HG03135 (cell line): ENCODE measurements around the gene SIGLEC7.
"Not testable (repeated sequence)": the region's sequence is repeated elsewhere in the genome, so short reads cannot be mapped to it uniquely, and the experiment has no call there.

ENCODE experiments used
- ATAC-seq: cut with Tn5 transposase; IDR thresholded peaks from one replicate; pipeline ENCODE4 v1.9.1; 2021; ENCODE audit warnings: mild to moderate bottlenecking, moderate library complexity; ENCODE audit not compliant: unreplicated experiment

SIGLEC7 gene

DNA sequence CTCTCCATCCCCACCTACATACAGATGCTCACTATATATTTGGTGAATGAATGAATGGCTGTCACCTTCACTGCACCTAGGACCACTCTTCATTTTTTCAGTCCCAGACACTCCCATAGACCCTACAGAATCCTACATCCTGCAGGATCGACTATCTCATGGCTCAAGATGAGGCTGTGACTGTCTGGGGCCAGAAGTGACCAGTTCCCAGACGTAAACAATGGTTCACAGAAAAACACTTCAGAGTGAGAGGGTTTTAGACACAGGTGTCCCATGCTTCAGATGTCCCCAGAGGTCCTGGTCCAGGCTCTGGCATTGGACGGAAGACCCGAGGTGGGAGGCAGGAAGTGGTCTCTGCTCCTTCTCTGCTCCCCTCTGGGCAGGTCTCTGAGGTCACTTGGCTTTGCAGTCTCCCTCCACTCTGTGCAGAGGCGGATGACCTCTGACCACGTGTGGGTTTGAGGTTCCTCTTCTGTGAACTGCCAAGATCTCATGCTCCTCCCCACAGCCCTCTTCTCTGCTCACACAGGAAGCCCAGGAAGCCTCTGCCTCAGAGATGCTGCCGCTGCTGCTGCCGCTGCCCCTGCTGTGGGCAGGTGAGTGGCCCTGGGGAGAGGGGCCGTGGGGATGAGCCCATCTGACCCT, 24.9 kb downstream of the SIGLEC7 start:
- ATAC-seq, result no peak

DNA sequence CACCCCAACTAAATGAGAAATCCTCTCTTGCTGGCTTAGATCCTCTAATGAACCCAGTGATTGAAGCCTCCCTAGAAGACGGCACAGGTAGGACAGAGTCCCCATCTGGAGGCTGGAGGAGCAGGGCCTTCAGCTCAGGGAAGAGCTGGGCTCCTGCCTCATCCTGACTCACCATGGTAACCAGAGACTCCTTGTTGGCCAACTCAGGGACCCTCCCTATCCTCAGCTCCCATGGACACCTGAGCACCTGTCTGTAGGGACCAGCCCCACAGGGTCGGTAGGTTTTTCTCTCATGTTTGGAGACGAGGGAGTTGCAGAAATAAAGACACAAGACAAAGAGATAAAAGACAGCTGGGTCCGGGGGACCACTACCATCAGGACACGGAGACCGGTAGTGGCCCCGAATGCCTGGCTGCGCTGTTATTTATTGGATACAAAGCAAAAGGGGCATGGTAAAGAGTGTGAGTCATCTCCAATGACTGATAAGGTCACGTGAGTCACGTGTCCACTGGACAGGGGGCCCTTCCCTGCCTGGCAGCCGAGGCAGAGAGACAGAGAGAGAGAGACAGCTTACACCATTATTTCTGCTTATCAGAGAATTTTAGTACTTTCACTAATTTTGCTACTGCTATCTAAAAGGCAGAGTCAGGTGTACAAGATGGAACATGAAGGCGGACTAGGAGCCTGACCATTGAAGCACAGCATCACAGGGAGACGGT, 26.6 kb downstream of the SIGLEC7 start:
- ATAC-seq, result no peak

DNA sequence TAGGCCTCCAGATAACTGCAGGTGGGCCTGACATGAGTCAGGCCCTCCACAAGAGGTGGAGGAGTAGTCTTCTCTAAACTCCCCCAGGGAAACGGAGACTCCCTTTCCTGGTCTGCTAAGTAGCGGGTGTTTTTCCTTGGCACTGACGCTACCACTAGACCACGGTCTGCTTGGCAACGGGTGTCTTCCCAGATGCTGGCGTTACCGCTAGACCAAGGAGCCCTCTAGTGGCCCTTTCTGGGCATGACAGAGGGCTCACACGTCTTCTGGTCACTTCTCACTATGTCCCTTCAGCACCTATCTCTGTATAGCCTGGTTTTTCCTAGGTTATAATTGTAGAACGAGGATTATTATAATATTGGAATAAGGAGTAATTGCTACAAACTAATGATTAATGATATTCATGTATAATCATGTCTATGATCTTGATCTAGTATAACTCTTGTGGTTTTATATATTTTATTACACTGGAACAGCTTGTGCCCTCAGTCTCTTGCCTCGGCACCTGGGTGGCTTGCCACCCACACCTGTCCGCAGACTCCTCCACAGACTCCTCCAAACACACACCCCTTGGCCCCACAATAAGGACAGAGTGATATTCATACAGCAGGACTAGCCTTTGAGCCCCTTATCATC, 27.3 kb downstream of the SIGLEC7 start:
- ATAC-seq, result not testable (repeated sequence)

DNA sequence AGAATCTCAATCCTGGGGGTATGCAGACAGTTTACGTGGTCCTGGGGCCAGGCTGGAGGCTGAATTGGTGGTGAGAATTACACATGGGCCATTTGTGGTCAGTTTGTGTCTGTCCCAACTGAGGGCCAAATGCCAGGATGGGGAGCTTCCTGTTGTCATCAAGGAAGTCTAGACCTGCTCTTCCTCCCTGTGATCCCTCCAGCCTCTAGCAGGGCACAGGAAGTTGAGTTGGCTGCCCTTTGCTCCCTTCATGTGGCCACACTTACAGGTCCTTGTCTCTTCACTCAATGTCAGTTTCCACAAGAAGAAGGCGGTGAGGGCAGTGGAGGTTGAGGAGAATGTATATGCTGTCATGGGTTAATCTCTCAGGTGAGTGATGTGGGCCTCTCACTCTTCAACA, 30.1 kb downstream of the SIGLEC7 start:
- ATAC-seq, result no peak

DNA sequence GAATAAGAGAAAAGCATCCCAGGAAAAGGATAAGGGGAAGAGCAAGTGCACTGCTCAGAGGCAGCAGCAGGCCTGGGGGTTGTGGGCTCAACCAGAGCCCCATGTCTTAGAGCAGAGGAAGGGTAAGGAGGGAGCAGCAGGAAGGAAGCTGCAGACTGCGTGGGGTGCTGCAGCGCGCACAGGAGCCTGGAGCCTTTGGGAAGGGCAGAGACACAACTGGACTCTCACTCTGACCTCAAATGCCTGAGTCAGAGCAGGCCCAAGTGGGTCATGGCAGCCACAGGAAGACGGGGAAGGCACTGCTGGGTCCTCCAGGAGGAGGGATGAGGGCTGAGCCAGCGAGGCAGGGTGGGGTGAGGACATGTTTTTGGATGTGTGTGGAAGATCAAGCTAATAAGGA, 31.6 kb downstream of the SIGLEC7 start:
- ATAC-seq, result no peak

DNA sequence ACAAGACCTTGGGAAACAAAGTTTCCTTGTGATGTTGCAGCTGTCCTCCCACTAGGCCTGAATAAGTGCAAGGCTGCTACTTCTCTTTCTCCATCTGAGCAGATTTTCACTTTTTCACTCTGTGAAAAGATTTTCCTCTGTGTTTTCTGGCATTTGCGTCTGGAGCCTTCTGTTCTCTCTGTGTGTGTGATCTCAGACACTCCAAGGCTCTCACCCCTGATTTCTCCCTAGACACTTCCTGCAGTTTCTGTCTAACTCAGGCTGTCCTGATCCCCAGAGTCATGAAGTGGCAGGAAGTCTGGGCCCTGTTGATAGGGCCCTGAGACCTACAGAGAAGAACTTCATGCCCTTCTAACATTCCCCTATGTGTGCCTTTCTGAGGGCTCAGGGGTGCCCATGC, 37.2 kb downstream of the SIGLEC7 start:
- no peak for ATAC-seq

DNA sequence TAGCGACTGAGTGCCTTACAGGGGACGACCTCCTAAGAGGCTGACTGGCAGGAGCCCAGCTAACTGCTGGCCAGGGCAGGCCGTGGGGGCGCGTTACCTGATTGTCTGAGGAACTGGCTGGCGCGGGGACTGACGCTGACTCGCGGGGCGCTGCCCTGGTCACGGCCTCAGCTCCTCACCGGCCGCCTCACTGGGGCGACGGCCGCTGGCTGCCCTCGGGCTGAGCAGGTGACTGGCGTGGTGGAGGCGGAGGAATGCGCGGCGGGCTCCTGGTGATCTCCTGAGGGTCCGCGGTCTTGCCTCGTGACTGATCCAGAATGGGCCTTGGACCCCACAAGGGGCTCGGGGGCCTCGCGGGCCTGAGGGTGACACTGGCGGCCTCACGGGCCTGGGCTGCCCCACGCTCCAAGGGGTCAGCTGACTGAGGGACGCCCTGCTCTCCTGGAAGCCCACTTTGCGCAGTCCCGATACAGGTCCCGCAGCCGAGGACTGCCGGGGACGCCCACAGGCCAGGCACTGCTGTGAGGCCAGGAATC, 39.3 kb downstream of the SIGLEC7 start:
- ATAC-seq, result no peak

DNA sequence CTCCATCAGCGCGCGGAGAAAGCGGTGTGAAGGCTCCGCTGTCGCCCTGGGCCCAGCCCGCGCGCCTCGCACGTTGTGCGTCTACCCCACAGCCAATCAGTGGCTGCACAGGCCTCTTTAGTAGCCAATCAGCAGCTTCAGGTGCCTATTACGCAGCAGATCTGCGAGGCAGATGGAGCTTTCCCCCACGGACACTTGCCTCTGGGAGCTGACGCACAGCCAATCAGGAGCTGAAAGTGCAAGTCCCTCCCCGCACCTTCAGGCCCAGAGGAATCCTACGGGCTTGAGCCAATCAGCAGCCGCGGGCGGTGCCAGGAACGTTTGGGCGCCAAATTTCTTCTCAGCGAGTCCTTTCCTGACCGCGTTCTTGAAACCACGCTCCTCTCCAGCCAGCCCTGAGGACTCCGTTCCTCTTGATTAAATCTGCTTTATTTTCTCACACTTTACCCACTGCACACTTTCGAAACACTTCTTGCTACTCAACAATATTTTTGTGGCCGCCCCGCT, 39.9 kb downstream of the SIGLEC7 start:
- no peak for ATAC-seq

DNA sequence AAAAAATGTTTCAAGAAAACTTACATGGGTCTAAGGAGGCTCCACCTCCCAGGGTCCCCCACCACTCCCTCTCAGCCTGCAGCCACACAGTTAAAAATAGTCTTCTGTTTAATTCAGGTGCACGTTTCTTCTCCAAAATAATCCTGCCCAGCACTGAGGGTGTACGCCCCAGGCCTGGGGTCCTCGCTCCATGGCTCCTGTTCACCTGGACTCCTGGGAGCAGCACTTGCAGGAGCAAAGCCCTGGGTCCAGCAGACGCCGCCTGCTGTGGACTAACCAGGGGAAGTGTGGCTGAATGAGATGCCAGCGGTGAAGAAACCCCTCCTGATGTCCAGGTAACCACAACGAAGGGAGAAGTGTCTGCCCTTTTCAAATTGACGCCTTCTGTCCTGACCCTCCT, 41.5 kb downstream of the SIGLEC7 start:
- no peak for ATAC-seq

DNA sequence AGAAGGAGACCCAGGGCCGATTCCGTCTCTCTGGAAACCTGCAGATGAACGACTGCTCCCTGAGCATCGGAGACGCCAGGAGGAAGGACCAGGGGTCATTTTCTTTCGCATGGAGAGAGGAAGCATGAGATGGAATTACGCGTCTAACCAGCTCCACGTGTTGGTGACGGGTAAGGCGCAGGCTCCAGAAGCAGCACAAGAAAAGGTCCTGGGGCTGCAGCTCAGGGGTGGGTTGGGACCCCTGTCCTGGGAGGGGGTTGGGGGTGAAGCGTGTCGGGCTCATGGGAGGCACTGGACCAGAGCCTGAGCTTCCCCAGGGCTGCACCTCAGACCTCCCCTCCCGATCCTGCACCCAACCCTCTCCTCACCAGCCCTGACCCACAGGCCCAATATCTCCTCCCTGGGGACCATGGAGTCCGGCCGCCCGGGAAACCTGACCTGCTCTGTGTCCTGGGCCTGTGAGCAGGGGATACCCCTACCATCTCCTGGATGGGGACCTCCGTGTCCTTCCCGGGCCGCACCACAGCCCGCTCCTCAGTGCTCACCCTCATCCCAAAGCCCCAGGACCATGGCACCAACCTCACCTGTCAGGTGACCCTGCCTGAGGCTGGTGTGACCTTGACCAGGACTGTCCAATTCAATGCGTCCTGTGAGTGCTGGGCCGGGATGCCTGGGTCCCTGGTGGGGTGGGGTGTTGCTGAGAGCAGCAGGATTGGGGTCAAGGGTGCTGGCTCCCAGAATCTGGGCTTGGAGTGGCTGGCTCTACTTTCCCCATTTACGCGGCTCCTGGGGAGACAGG, 43.2 kb downstream of the SIGLEC7 start:
- no peak for ATAC-seq

DNA sequence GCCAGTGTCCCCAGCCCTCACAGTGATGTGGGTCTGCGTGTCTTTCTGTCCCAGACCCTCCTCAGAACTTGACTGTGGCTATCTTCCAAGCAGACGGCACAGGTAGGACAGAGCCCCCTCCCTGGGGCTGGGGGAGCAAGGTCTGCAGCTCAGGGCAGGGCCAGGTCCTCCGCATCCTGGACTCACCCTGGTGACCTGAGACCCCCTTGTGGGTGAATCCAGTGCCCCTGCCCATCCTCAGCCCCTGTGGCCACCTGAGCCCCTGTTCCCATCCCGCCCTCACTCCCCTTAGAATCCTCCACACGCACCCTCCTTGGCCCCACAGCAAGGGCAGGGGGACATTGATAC, 43.7 kb downstream of the SIGLEC7 start:
- ATAC-seq, result no peak

DNA sequence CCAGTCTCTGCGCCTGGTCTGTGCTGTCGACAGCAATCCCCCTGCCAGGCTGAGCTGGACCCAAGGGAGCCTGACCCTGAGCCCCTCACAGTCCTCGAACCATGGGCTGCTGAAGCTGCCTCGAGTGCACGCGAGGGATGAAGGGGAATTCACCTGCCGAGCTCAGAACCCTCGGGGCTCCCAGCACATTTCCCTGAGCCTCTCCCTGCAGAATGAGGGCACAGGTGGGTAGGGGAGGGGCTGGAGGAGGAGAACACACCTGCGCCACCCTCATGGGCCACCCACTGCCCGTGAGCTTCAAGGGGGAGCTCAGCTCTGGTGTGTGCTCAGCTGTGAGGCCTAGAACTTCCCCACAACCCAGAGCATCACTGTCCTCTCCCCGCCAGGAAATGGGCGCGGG, 44.2 kb downstream of the SIGLEC7 start:
- no peak for ATAC-seq

DNA sequence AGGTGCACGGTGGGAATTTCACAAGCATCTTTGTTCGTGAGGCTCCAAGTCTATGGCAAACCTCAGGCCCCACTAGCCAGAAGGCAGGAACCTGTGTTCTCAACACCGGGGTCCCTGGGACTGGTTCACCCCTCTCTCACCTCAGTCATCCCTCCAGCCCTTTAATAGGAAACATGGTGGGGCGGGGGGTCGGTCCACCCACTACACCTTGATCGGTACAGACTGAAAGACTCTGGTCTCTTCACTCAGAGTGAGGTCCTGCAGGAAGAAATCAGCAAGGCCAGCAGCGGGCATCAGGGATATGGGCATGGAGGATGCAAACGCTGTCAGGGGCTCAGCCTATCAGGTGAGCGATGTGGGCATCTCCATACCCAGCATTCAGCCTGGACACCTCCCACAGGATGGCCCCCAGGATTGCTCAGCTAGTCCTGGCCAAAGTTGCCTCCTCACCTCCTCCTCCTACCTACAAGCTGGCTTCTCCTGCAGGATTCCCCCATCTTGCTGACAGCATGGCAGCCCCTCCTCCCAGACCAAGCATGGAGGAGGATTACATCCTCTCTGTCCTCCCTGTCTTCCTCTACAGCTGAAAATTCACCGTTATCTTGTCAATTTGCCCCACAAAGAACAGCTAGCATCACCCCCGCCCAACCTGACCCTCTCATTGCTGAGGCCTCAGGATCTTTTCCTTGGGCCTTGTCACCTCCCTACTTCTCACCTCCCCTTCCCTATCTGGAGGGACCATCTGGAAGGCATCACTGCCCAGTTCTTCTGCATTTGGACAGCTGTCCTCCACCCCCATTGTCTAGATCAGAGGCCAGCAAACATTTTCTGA, 45.5 kb downstream of the SIGLEC7 start:
- no peak for ATAC-seq

DNA sequence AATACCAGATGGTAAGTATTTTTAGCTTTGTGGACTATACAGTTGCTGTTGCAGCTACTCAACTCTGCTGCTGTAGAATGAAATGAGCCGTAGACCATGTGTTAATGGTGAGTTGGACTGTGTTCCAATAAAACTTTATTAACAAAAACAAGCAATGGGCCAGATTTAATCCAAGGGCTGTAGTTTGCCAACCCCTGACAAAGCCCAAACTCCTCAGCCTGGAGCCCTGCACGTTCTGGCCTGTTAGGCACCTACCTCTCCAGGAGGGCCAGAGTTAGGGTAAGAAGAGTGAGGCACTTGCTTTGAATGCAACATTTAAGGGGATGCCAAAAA, 46.1 kb downstream of the SIGLEC7 start:
- no peak for ATAC-seq

DNA sequence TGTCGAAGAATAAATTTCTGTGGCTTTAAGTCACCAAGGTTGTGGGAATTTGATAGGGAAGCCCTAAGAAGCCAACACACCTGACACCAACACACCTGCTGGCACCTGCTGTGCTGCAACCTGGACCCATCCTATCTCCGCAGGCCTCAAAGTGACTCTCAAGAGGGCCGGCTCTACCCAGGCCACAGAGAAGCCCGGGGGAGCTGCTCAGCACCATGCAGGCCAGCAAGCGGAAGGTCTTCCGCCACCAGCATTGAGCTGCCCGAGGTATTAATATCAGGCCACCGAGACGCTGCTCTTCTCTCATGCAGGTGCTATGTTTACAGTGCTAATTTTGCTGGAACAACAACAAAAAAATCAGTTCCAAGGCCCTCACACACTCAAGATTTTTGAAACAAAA, 50.6 kb downstream of the SIGLEC7 start:
- ATAC-seq, result no peak

DNA sequence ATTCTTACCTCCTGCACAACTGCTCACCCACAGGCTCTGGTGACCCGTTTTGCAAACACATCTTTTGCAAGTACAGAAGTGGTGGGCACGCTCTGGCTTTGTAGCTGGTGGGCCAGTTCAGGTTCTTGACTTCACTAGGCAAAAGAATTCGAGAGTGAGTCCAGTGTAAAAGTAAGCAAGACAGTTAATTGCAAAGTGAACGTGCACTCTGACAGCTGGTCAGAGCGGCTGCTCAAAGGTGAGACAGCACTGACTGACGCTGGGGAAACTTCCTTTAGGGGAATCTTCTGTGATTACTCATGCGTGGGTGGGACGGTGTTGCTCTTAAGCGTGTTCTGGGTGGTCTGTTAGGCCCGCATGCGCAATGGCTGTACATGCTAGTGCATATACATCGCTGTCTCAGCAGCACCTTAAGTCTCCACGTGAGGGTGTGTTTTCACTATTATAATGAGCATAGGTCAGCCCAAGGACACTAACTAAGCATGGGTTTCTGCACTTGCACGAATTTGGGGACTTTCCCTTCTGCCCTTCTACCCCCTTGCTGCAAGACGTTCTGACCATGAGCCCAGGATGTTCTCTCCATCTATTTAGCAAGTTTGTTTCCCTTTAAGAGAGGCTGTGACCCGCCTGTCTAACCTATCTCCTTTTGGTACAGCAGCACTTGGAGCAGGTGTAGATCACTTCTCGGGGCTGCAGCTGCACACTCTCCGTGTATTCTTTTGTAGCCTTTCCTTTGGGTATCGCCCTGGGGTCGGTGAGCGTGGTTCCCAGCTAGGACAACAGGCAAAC, 52.6 kb downstream of the SIGLEC7 start:
- ATAC-seq, result no peak

DNA sequence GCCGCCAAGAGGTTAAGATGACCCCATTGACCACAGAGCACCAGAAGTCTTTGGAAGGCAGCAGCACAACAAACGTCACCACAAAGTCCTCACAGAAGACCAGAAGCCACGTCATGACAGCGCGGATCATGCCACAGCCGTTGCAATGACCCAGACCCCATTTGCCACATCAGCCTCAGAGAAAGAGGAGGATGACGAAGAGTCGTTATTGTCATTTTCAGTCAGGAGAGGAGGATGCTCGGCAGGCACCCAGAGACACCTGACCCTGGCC, 53.1 kb downstream of the SIGLEC7 start:
- ATAC-seq, result no peak

DNA sequence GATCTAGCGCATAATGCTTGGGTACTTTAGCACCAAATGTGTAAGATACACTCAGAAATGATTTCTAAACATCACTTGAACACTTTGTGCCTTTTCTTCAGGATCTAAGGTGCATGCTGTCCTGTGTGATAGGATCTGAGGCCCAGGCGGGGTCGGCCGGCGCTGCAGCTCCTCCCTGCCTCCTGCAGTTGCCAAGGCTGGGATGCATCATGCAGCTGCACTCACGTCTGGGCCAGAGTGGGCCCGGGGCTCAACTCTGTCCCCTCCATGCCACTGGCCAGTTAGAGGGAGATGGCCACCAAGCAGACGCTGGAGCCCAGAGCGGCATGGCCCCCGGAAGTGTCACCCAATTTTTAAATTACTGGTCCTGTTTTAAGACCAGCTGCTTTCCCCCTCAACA, 53.5 kb downstream of the SIGLEC7 start:
- ATAC-seq, result no peak

DNA sequence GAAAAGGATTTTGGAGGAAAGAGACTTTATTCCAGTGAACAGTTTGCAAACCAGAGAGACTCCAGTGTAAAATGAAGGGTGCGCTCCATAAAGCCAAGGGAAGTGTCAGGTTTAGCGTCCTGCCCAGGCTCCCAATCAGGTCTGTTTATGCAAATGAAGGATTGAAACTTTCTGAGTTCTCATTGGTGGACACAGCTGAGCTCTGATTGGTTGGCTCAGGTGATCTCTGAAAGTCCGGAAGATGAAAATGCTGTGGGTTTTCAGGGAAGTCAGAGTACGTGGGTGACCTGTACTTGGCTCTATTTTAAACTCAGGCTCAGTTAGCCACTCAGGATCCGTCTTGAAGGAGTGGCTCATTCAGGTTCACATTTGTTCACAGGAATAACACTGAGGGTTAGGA, 54.1 kb downstream of the SIGLEC7 start:
- ATAC-seq, result no peak

DNA sequence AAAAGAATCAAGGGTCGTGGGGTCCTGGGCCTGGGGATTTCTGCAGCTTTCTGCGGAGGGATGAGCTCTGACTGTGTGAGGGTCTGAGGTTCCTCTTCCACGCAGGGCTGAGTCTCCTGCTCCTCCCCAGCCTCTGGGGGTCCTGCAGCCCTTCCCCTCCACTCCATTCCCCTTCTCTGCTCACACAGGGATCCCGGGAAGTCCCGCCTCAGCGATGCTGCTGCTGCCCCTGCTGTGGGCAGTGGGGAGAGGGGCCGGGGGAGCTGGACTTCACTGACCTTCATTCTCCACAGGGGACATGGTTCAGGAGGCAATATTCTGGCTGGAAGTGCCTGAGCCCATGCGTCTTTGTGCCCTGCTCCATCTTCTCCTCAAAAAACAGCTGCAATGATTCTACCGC, 56.5 kb downstream of the SIGLEC7 start:
- ATAC-seq, result no peak
